ENCODE results near the gene CHMP4B.

DNA sequence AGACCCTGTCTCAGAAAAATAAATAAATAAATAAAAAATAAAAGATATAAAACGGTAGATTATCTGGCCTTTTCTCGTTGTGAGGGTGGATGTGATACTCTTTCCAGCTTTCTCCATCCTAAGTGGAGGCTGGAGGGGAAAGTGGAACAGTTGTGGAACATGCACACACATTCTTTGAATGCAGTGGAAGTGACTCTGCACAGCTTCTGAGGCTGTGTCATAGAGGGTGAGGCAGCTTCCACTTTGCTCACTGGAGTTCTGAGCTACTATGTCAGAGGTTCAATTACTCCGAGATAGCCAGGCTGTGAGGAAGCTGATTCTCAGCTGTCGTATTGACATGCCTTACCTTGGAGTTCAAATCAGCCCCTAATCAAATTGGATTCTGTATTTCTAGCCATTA is 82.2 kb downstream of the CHMP4B start:
- TF ChIP-seq, protein P1, sequence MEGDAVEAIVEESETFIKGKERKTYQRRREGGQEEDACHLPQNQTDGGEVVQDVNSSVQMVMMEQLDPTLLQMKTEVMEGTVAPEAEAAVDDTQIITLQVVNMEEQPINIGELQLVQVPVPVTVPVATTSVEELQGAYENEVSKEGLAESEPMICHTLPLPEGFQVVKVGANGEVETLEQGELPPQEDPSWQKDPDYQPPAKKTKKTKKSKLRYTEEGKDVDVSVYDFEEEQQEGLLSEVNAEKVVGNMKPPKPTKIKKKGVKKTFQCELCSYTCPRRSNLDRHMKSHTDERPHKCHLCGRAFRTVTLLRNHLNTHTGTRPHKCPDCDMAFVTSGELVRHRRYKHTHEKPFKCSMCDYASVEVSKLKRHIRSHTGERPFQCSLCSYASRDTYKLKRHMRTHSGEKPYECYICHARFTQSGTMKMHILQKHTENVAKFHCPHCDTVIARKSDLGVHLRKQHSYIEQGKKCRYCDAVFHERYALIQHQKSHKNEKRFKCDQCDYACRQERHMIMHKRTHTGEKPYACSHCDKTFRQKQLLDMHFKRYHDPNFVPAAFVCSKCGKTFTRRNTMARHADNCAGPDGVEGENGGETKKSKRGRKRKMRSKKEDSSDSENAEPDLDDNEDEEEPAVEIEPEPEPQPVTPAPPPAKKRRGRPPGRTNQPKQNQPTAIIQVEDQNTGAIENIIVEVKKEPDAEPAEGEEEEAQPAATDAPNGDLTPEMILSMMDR (IDR thresholded peaks at IDR 0.05), result no peak
- TF ChIP-seq POLR2A (IDR thresholded peaks at IDR 0.05), result no peak

Data from sigmoid colon (tissue), 3 donors.